GM18520 (cell line): ENCODE data around the gene H2AZ2.
"Not testable (repeated sequence)": the region's sequence is repeated elsewhere in the genome, so short reads cannot be mapped to it uniquely, and the experiment has no call there.

ENCODE experiments used
- ATAC-seq: cut with Tn5 transposase; IDR thresholded peaks from one replicate; pipeline ENCODE4 v1.9.1; 2021; ENCODE audit not compliant: unreplicated experiment

Gene H2AZ2

GRCh38 chr7:44871918-44872317 lies 24.0 kb upstream of the H2AZ2 start:
- not testable (repeated sequence) for ATAC-seq

DNA sequence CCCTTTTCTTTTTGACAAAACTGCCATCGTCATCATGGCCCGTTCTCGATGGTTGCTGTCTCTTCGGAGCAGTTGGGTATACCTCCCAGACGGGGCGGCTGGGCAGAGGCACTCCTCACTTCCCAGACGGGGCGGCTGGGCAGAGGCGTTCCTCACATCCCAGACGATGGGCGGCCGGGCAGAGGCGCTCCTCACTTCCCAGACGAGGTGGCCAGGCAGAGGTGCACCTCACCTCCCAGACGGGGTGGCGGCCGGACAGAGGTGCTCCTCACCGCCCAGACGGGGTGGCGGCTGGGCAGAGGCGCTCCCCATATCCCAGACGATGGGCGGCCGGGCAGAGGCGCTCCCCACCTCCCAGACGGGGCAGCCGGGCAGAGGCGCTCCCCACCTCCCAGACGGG lies 22.9 kb upstream of the H2AZ2 start:
- not testable (repeated sequence) for ATAC-seq

GRCh38 chr7:44870336-44870735 lies 22.4 kb upstream of the H2AZ2 start:
- ATAC-seq = not testable (repeated sequence)

DNA sequence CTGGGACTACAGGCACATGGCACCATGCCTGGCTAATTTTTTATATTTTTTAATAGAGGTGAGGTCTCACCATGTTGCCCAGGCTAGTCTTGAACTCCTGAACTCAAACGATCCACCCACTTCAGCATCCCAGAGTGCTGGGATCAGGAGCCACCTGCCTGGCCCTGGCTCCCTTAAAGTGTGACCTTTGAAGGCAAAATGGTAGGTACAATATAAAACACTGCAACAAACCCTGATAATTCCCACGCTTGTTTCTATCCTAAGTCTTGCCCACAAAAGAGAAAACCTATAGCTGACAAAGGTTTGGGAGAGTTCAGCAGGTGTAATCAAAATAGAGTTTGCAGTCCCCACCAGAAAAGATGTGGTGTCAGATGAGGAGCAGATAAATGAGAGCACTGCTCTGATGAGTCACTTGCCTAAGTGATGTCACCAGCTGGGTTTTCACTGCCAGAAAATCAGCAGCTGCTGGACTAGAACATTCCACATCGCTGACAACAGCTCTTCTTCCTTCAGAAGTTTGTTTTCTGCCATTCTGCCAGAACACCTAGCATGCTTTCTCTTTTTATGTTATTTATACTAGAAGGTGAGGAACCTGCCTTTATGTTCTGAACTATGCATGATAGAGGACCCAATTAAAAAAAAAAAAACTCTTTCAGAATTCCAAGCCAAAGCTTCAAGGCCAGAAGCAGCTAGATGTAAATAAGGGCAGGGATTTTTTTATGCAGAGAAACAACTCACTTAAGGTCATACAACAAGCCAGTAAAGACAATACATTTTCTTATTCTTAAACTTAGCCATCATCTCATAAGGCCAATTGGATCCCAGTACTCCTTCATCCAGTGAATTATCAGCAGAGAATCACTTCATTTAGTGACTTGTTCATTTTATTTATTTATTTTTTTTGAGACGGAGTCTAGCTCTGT lies 19.4 kb upstream of the H2AZ2 start:
- no peak for ATAC-seq

- ATAC-seq = not testable (repeated sequence)
Observed at GRCh38 chr7:44861949-44862348, 14.1 kb upstream of the H2AZ2 start.

DNA sequence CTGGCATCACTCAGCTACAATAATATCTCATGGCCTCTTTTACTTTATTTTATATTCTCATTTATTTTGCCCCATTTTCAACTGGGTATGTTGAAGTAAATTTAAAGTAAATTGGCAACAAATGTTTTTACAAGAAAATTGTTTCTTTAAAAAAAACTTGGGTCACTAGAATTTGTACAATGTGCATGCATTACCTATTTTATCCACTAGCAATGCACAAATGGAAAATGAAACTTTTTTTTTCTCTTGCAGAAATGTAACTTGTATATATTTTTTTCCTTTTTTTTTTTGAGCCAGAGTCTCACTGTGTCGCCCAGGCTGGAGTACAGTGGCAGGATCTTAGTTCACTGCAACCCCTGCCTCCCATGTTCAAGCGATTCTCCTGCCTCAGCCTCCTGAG lies 10.3 kb upstream of the H2AZ2 start:
- no peak for ATAC-seq

- no peak for ATAC-seq
Observed at GRCh38 chr7:44854644-44855364, 6.9 kb upstream of the H2AZ2 start.

DNA sequence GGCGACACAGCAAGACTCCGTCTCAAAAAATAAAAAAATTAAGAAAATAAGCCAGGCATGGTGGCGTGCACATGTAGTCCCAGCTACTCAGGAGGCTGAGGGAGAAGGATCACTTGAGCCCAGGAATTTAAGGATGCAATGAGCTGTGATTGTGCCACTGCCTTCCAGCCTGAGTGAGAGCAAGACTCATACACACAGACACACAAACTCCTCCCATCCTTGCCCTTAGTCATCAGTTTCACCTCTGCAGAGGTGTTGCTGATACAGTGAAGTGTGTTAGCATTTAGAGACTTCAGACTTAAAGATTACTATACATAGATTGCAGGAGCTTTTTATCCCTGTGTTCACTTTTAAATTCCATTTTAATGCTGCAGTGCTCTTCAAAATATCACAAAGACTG lies 5.5 kb upstream of the H2AZ2 start:
- ATAC-seq = no peak

- no peak for ATAC-seq
Observed at GRCh38 chr7:44852590-44852989, 4.7 kb upstream of the H2AZ2 start.

DNA sequence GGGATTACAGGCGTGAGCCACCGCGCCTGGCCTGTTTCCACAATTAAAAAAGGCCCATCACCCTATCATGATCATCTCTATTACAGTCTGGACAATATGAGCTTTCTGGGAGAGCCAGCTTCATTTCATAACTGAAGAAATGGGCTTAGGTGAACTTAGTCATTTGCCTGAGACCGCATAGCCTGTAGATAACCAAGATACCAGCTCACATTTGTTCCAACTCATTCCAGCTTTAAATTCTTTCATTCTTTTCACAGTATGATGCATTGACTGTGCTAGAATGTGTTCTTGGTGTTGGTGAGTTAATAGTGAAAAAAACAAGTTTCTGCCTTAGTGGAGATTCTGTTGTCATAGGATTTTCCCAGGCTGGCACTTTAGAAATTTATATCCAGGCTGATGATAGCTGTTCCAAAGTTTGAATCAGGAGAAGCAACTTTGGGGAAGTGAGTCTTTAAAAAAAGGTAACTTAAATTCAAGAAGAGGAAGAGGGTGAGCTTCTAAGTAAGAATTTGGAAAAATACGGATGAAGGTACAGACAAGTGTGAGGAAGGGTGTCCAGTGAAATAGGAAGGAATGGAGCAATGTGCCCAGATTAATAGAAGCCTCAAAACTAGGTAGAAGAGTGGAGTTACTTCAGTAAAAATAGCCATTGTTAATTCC lies 2.1 kb upstream of the H2AZ2 start:
- ATAC-seq = no peak

GRCh38 chr7:44849259-44849884 lies 1.5 kb upstream of the H2AZ2 start:
- no peak for ATAC-seq

DNA sequence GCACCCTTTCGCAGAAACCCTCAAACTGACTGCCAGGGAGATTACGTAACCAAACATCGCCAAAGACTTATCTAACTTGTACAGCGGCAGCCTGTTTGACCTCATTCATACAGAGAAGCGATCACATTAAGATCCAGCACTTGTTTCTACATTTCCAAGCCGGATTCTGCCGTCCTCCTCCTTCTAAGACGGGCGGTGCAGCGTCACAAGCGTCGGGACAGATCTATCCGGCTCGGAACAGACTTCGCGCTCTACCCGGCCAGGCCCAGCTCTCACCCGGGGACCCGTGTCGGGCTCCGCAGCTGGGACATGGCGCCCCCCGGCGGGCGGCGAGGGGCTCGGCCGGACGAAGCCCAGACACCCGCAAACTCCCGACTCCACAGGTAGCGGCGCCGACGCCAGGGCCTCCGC lies 373 bp downstream of the H2AZ2 start:
- ATAC-seq = peak; percentile 47

DNA sequence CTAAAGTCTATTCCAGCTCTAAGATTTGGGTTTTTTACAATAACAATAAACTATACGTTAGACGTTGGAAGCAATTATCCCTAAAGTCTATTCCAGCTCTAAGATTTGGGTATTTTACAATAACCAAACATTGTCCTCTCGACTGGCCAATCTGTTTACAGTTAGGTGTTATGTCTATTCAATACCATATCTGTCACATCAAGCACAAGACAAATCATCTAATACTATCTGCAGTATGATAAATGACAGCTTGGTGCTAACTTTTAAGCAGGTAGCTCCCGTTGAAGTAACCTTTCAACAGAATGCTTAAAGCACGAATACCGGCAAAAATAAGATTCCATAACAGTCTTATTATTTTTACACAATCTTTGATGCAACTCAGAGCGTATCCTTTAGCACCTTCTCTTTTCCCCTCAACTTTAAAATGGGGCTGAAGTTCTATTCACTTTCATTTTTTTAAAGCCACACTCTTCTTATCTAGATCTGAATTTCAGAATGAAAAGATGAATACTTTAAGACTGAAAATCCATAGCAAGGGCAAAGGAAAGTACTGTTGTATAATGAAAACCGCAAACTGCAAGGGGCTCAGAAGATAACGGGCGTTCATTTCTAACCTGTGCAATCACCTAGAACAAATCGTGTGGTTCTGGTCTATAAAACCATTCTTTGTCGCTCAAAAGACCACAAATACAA lies 925 bp downstream of the H2AZ2 start:
- ATAC-seq = no peak

- not testable (repeated sequence) for ATAC-seq
Observed at GRCh38 chr7:44846390-44846789, 1.5 kb downstream of the H2AZ2 start.

GRCh38 chr7:44845451-44845850 lies 2.4 kb downstream of the H2AZ2 start:
- ATAC-seq = no peak

DNA sequence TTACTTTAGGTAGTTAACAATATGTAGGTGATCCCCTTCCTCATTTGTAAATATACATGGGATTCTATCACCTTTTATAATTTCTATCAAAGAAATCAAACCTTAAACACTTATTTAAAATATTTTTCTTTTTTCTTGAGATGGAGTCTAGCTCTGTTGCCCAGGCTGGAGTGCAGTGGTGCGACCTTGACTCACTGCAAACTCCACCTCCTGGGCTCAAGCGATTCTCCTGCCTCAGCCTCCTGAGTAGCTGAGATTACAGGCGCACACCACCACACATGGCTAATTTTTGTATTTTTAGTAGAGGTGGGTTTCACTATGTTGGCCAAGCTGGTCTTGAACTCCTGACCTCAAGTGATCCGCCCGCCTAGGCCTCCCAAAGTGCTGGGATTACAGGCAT lies 4.4 kb downstream of the H2AZ2 start:
- ATAC-seq = not testable (repeated sequence)

- not testable (repeated sequence) for ATAC-seq
Observed at GRCh38 chr7:44842675-44843074, 5.2 kb downstream of the H2AZ2 start.

DNA sequence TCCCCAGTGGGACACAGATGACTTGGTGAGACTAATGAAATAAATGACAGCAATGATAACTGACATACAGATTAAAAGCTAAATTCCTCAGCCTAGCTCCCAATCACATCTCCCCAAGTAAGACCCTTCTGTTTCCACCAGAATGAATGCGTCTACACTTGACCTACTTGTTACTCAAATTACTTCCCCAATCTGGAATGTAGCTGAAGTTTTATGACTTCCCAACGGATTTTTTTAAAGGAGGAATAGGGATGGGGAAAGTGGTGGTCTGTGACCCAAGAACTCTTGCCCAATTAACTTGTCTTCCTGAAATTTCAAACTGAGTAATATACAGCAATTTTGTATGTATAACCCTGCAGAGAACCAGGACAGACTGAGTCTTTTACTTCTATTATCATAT lies 9.1 kb downstream of the H2AZ2 start:
- ATAC-seq = no peak

DNA sequence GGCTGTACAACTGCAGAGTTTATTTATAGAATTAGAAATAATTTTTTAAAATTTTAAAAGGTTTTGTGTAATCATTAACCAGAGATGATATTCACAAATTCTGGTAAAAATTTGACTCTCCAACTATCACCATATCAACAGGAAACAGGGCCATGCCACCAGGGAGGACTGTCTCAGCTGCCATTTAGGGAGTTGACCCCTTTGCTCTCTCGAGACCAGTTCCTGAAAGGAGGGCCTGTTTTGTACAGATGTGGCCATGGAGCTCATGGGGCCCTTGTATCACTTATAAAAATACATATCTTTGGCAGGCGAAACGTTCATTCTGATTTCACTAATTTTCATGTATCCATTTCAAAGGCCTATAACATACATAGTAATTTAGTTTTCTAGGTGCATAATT lies 20.3 kb downstream of the H2AZ2 start:
- ATAC-seq = no peak

DNA sequence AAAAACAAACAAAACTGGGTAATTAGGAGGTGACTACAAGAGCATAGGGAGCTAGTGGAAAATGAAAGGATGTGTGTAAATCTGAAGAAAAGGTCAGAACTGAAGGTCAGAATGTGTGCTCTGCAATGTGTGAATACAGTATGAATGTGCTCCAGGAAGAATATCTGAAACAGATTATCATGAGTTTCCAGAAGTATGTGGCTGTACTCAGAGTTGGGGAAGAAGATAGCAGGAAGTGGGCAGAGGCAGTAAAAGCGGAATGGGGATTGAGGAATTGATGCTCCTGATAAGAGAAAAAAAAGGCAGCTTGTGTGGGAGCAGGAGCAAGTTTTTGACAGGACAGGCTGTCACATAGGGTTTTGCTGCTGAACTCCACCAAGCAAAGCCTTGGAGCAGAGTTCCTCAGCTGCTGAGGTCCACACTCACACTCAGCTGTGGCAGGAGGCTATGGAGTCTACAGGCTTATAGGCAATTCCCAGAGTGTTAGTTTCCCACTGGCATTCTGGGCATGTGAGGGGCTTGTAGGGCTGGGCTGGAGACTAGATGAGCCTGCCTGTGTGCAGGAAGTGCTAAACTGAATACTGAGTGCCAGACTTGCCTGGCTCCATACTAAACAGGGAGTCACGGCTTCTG lies 22.9 kb downstream of the H2AZ2 start:
- no peak for ATAC-seq
